ENCODE results near the gene LDHD. TPM values are rescaled to one million over a fixed set of nuclear protein-coding genes. Genes with fewer than 3 reads are reported as not detected.

The LDHD gene
- total and polyA plus RNA-seq, 2 experiments from 2014 or later = 0.65 to 1.1 TPM

- Histone ChIP-seq H3K9me2 (ENCODE audit: insufficient read depth) (no peaks in the 10 kb centered on the region), H3K4me3 (no peak overlapping the region), H3K36me3 (ENCODE audit: low read depth) (no peaks in the 10 kb centered on the region), H3K27me3 (replicated peaks; ENCODE audit: insufficient read depth) (no peaks in the 10 kb centered on the region), H3K9me3 (ENCODE audit: low read depth) (no peaks in the 10 kb centered on the region), H3K79me2 (ENCODE audit: insufficient read depth) (no peaks in the 10 kb centered on the region), H3K4me2 (ENCODE audit: unreplicated experiment) (no peak overlapping the region), H3K9ac (no peak overlapping the region), H2AFZ (no peak overlapping the region), H3F3A (ENCODE audit: insufficient read depth) (peaks cover 17% of the 10 kb centered on the region), H3K4me1 (ENCODE audit: insufficient read depth) (peaks cover 25% of the 10 kb centered on the region), H4K20me1 (ENCODE audit: insufficient read depth) (no peaks in the 10 kb centered on the region), H3K27ac (no peak overlapping the region)
- TF ChIP-seq EZH2 (IDR thresholded peaks at IDR 0.05; ENCODE audit: insufficient read depth, poor library complexity, severe bottlenecking) = no peak
- no peak for TF ChIP-seq EZH2phosphoT487 (IDR thresholded peaks at IDR 0.05; ENCODE audit: insufficient read depth, low read depth)
- in situ Hi-C loops (cut with MboI) = no loop called here
- DNase-seq = no peak
- 68 to 77% methylated on average over 18 to 20 of the region's 20 CpGs for WGBS, 2 experiments (ENCODE audit: low coverage in 1 of 2, low lambda C conversion rate in 2 of 2, missing lambda C conversion rate in 2 of 2)
Measured at GRCh38 chr16:75113541-75114121, 2.9 kb downstream of the LDHD start.

- H3K4me1 ChIP-seq (ENCODE audit: insufficient read depth) = peaks cover 27% of the 10 kb centered on the region
- H3K27ac ChIP-seq = no peak overlapping the region
- H3F3A ChIP-seq (ENCODE audit: insufficient read depth) = peaks cover 17% of the 10 kb centered on the region
- H3K36me3 ChIP-seq (ENCODE audit: low read depth) = no peaks in the 10 kb centered on the region
- H4K20me1 ChIP-seq (ENCODE audit: insufficient read depth) = no peaks in the 10 kb centered on the region
- 53 to 57% methylated on average over 14 of the region's 14 CpGs for WGBS, 2 experiments (ENCODE audit: low coverage in 1 of 2, low lambda C conversion rate in 2 of 2, missing lambda C conversion rate in 2 of 2)
- H3K79me2 ChIP-seq (ENCODE audit: insufficient read depth) = no peaks in the 10 kb centered on the region
- no peaks in the 10 kb centered on the region for H3K9me3 ChIP-seq (ENCODE audit: low read depth)
- H3K4me2 ChIP-seq (ENCODE audit: unreplicated experiment) = no peak overlapping the region
- no peak for DNase-seq
- in situ Hi-C loops (cut with MboI) = no loop called here
- H2AFZ ChIP-seq = no peak overlapping the region
- H3K27me3 ChIP-seq (replicated peaks; ENCODE audit: insufficient read depth) = no peaks in the 10 kb centered on the region
- no peak overlapping the region for H3K9ac ChIP-seq
- H3K4me3 ChIP-seq = no peak overlapping the region
- H3K9me2 ChIP-seq (ENCODE audit: insufficient read depth) = no peaks in the 10 kb centered on the region
- TF ChIP-seq EZH2 (IDR thresholded peaks at IDR 0.05; ENCODE audit: insufficient read depth, poor library complexity, severe bottlenecking) = no peak
- TF ChIP-seq EZH2phosphoT487 (IDR thresholded peaks at IDR 0.05; ENCODE audit: insufficient read depth, low read depth) = no peak
Measured at GRCh38 chr16:75112734-75113491, 3.7 kb downstream of the LDHD start.

- H3K79me2 ChIP-seq (ENCODE audit: insufficient read depth) = no peaks in the 10 kb centered on the region
- TF ChIP-seq EZH2 (IDR thresholded peaks at IDR 0.05; ENCODE audit: insufficient read depth, poor library complexity, severe bottlenecking) = no peak
- no peak for TF ChIP-seq EZH2phosphoT487 (IDR thresholded peaks at IDR 0.05; ENCODE audit: insufficient read depth, low read depth)
Measured at GRCh38 chr16:75111961-75112733, 4.4 kb downstream of the LDHD start.

GRCh38 chr16:75111514-75111940, 5.1 kb downstream of the LDHD start:
- Histone ChIP-seq H3K9ac (peak overlapping the region; percentile 50), H3K27me3 (replicated peaks; ENCODE audit: insufficient read depth) (no peaks in the 10 kb centered on the region), H3K9me2 (ENCODE audit: insufficient read depth) (no peaks in the 10 kb centered on the region), H3F3A (ENCODE audit: insufficient read depth) (peaks cover 17% of the 10 kb centered on the region), H3K79me2 (ENCODE audit: insufficient read depth) (no peaks in the 10 kb centered on the region), H2AFZ (peak overlapping the region; percentile 66), H3K4me2 (ENCODE audit: unreplicated experiment) (no peak overlapping the region), H3K36me3 (ENCODE audit: low read depth) (no peaks in the 10 kb centered on the region), H3K9me3 (ENCODE audit: low read depth) (no peaks in the 10 kb centered on the region), H3K4me1 (ENCODE audit: insufficient read depth) (peaks cover 27% of the 10 kb centered on the region), H4K20me1 (ENCODE audit: insufficient read depth) (no peaks in the 10 kb centered on the region), H3K4me3 (no peak overlapping the region; the same call in 1 of the 2 replicates), H3K27ac (no peak overlapping the region)
- 26 to 28% methylated on average over 7 of the region's 7 CpGs for WGBS, 2 experiments (ENCODE audit: low coverage in 1 of 2, low lambda C conversion rate in 2 of 2, missing lambda C conversion rate in 2 of 2)
- TF ChIP-seq EZH2phosphoT487 (IDR thresholded peaks at IDR 0.05; ENCODE audit: insufficient read depth, low read depth) (no peak), EZH2 (IDR thresholded peaks at IDR 0.05; ENCODE audit: insufficient read depth, poor library complexity, severe bottlenecking) (no peak)
- in situ Hi-C loops (cut with MboI) = no loop called here
- DNase-seq = no peak

More at GRCh38 chr16:75111961-75112733, 4.4 kb downstream of the LDHD start:
- no peak overlapping the region for H2AFZ ChIP-seq
- no peak for DNase-seq
- 59 to 64% methylated on average over 26 of the region's 26 CpGs for WGBS, 2 experiments (ENCODE audit: low coverage in 1 of 2, low lambda C conversion rate in 2 of 2, missing lambda C conversion rate in 2 of 2)
- in situ Hi-C loops (cut with MboI) = no loop called here
- H3K27me3 ChIP-seq (replicated peaks; ENCODE audit: insufficient read depth) = no peaks in the 10 kb centered on the region
- no peaks in the 10 kb centered on the region for H3K36me3 ChIP-seq (ENCODE audit: low read depth)
- H3K4me2 ChIP-seq (ENCODE audit: unreplicated experiment) = no peak overlapping the region
- peaks cover 17% of the 10 kb centered on the region for H3F3A ChIP-seq (ENCODE audit: insufficient read depth)
- H3K9me2 ChIP-seq (ENCODE audit: insufficient read depth) = no peaks in the 10 kb centered on the region
- H3K9me3 ChIP-seq (ENCODE audit: low read depth) = no peaks in the 10 kb centered on the region
- H4K20me1 ChIP-seq (ENCODE audit: insufficient read depth) = no peaks in the 10 kb centered on the region
- no peak overlapping the region for H3K27ac ChIP-seq
- H3K4me1 ChIP-seq (ENCODE audit: insufficient read depth) = peaks cover 27% of the 10 kb centered on the region
- H3K4me3 ChIP-seq = no peak overlapping the region
- H3K9ac ChIP-seq = no peak overlapping the region

All from GM23248 (cell line).